B cell (primary cell): ENCODE results near the gene TFRC. TPM values are rescaled to one million over a fixed set of nuclear protein-coding genes. Genes with fewer than 3 reads are reported as not detected.

Experiments
- ATAC-seq: fragments of 200-7000 bp; cut with Tn5 transposase; one replicate; pipeline ENCODE4 v1.10.0; 2021; ENCODE audit warnings: low read depth, mild to moderate bottlenecking, moderate number of reproducible peaks, moderate library complexity
- CTCF ChIA-PET: fragments of 350-600 bp; sonication (Branson Sonifier 250); formaldehyde crosslinking; loops from one replicate; lab custom pipeline; 2021; ENCODE audit warnings: antibody characterized with exemption, inconsistent platforms; lab: Charles Lee
- POLR2A ChIA-PET: fragments of 350-600 bp; sonication (Branson Sonifier 250); formaldehyde crosslinking; loops from one replicate; lab custom pipeline; 2021; ENCODE audit warnings: antibody characterized with exemption; lab: Charles Lee
- DNase-seq: peaks from one replicate; pipeline ENCODE4 v3.0.0; 2013
- H2AFZ ChIP-seq: 2 replicates; pipeline ENCODE4 v1.6.1; 2012; ENCODE audit warnings: mild to moderate bottlenecking, low read depth, low read length; ENCODE audit not compliant: insufficient read depth, poor library complexity, severe bottlenecking
- H3K27ac ChIP-seq, 2 donors: 1 replicate in 1 of 2; 2 replicates in 1 of 2; pipeline ENCODE4 v1.5.1; 2012 to 2013; ENCODE audit warnings: low read length in 2 of 2, mild to moderate bottlenecking in 2 of 2, moderate library complexity in 1 of 2
- H3K27me3 ChIP-seq, 4 experiments: fragments of 200-600 bp in 1 of 4; sonication (generic) in 1 of 4; replicated peaks in 1 of 4; 1 replicate in 2 of 4; 2 replicates in 2 of 4; pipeline versions ENCODE4 v1.6.1 to v1.7.0; 2013 to 2016; ENCODE audit warnings: low read length in 3 of 4, mild to moderate bottlenecking in 2 of 4, mixed read lengths in 1 of 4, moderate library complexity in 1 of 4; ENCODE audit not compliant: insufficient read depth in 4 of 4, control insufficient read depth in 3 of 4; ENCODE audit errors: control extremely low read depth in 1 of 4
- H3K36me3 ChIP-seq, 2 experiments: replicated peaks in 1 of 2; 1 replicate in 1 of 2; 2 replicates in 1 of 2; pipeline versions ENCODE4 v1.6.1 to v1.7.1; 2013; ENCODE audit warnings: low read length in 1 of 2; ENCODE audit not compliant: insufficient read depth in 2 of 2, control insufficient read depth in 1 of 2; ENCODE audit errors: control extremely low read depth in 1 of 2, extremely low read depth in 1 of 2
- H3K4me1 ChIP-seq, 2 donors: fragments of 200-600 bp in 1 of 2; sonication (generic) in 1 of 2; 1 replicate in 1 of 2; 2 replicates in 1 of 2; pipeline versions ENCODE4 v1.5.1 to v1.6.1; 2013 to 2017; ENCODE audit warnings: low read length in 2 of 2; ENCODE audit not compliant: control insufficient read depth in 2 of 2, insufficient read depth in 2 of 2
- H3K4me2 ChIP-seq: replicated peaks from 2 replicates; pipeline ENCODE3; 2012; ENCODE audit warnings: mild to moderate bottlenecking, low read depth, low read length; ENCODE audit not compliant: poor library complexity, severe bottlenecking
- H3K4me3 ChIP-seq, 5 experiments: fragments of 200-600 bp in 1 of 5; sonication (generic) in 1 of 5; 1 replicate in 3 of 5; 2 replicates in 2 of 5; pipeline versions ENCODE4 v1.5.1 to v1.7.0; 2011 to 2016; ENCODE audit warnings: low read length in 4 of 5, mild to moderate bottlenecking in 4 of 5, low read depth in 2 of 5, control low read depth in 1 of 5, moderate library complexity in 1 of 5; ENCODE audit not compliant: insufficient read depth in 1 of 5; ENCODE audit errors: control extremely low read depth in 1 of 5, extremely low read depth in 1 of 5
- H3K79me2 ChIP-seq: fragments of 200-600 bp; sonication (generic); one replicate; pipeline ENCODE4 v1.6.0; 2016; ENCODE audit warnings: low read length; ENCODE audit not compliant: control insufficient read depth, insufficient read depth
- H3K9ac ChIP-seq: fragments of 200-600 bp; sonication (generic); 2 replicates; pipeline ENCODE4 v1.6.1; 2017; ENCODE audit warnings: mild to moderate bottlenecking, low read length, moderate library complexity
- H3K9me3 ChIP-seq, 3 donors: one replicate each; pipeline versions ENCODE4 v1.6.1 to v1.7.1; 2013; ENCODE audit warnings: low read length in 2 of 3; ENCODE audit not compliant: control insufficient read depth in 2 of 3, insufficient read depth in 1 of 3; ENCODE audit errors: control extremely low read depth in 1 of 3
- H4K20me1 ChIP-seq: 2 replicates; pipeline ENCODE4 v1.6.0; 2012; ENCODE audit warnings: mild to moderate bottlenecking, low read length; ENCODE audit not compliant: insufficient read depth, control insufficient read depth, poor library complexity, severe bottlenecking
- H3K27ac Mint-ChIP-seq: one replicate; pipeline ENCODE4 v1.8.0; 2021; ENCODE audit warnings: mixed read lengths
- H3K27me3 Mint-ChIP-seq: one replicate; pipeline ENCODE4 v1.8.0; 2021; ENCODE audit warnings: mixed read lengths
- H3K4me1 Mint-ChIP-seq: one replicate; pipeline ENCODE4 v1.8.0; 2021; ENCODE audit warnings: mixed read lengths
- H3K4me3 Mint-ChIP-seq: one replicate; pipeline ENCODE4 v1.8.0; 2021; ENCODE audit warnings: mixed read lengths
- H3K9me3 Mint-ChIP-seq: one replicate; pipeline ENCODE4 v1.8.0; 2022; ENCODE audit warnings: mixed read lengths; ENCODE audit not compliant: insufficient read depth
- CTCF ChIP-seq: fragments of 200-600 bp; IDR thresholded peaks from one replicate; pipeline ENCODE4 v1.8.0; 2022; ENCODE audit warnings: antibody characterized with exemption, mild to moderate bottlenecking
- EZH2 ChIP-seq: IDR thresholded peaks from 2 replicates; pipeline ENCODE4 v1.6.1; 2012; ENCODE audit warnings: borderline replicate concordance, low read depth, mild to moderate bottlenecking, moderate library complexity, low read length; ENCODE audit not compliant: insufficient read depth, poor library complexity, severe bottlenecking
- WGBS: methylation state at CpG from one replicate; pipeline ENCODE4 v1.1.5; 2013; ENCODE audit warnings: missing lambda C conversion rate; ENCODE audit not compliant: insufficient coverage; 5-methylcytosine and 5-hydroxymethylcytosine counted together
- intact Hi-C: fragments of 100-400 bp; cut with micrococcal nuclease; formaldehyde crosslinking; loops from one replicate; pipeline ENCODE4 v1.10.0; 2022
- polyA plus RNA-seq: library from polyadenylated mRNA; depleted of rRNA; stranded (reverse); fragments of >200 nt; gene quantifications from 2 replicates; pipeline ENCODE4 v1.2.3, GENCODE V29; 2012
- total RNA-seq, 2 donors: library from RNA; stranded (reverse); fragments of 120-200 nt in 1 of 2; gene quantifications; 1 replicate in 1 of 2; 2 replicates in 1 of 2; pipeline versions ENCODE4 v1.2.3 to v1.2.4, GENCODE V29; 2013 to 2022

TFRC gene
- total and polyA plus RNA-seq, 2 donors (not counting 1 experiment from before 2014, with no cell fraction given), result 41.7 to 104 TPM

GRCh38 chr3:196122021-196122687 is 40.3 kb upstream of the TFRC start:
- Mint-ChIP-seq H3K9me3 (no peaks in the 10 kb centered on the region), H3K4me1 (peaks cover 48% of the 10 kb centered on the region), H3K27me3 (no peaks in the 10 kb centered on the region), H3K4me3 (no peak overlapping the region), H3K27ac (no peak overlapping the region)
- Histone ChIP-seq H3K36me3 (no peaks in the 10 kb centered on the region), H3K9me3 (no peaks in the 10 kb centered on the region), H3K9ac (no peak overlapping the region), H3K27ac (no peak overlapping the region), H4K20me1 (no peaks in the 10 kb centered on the region), H3K4me1 (peaks cover 39 to 49% of the 10 kb centered on the region in 2 donors), H3K4me2 (no peak overlapping the region), H3K27me3 (no peaks in the 10 kb centered on the region), H3K79me2 (no peaks in the 10 kb centered on the region), H3K4me3 (no peak overlapping the region), H2AFZ (peak overlapping the region; percentile 26)
- intact Hi-C loops, result loop anchor here (1.0 kb wide), 1 partner anchor 23 kb away; no protein-coding TSS in a partner anchor
- 36% methylated on average over 11 of the region's 16 CpGs for WGBS
- DNase-seq (no peak), ATAC-seq (no peak)
- CTCF ChIA-PET, result no interaction called here
- no peak for TF ChIP-seq CTCF
- TF ChIP-seq EZH2, result no peak
- POLR2A ChIA-PET, result no interaction called here

GRCh38 chr3:196121066-196121465 is 39.2 kb upstream of the TFRC start:
- ChIA-PET POLR2A (no interaction called here), CTCF (interaction anchor here (0.7 to 1.0 kb wide), 2 partner anchors 39 to 76 kb away, joined by 3 to 6 read pairs; no protein-coding TSS in a partner anchor)
- Histone ChIP-seq H3K79me2 (no peaks in the 10 kb centered on the region), H3K27ac (no peak overlapping the region), H3K4me2 (peak overlapping the region; percentile 43), H3K36me3 (no peaks in the 10 kb centered on the region), H3K4me1 (peaks cover 50 to 56% of the 10 kb centered on the region in 2 donors), H4K20me1 (no peaks in the 10 kb centered on the region), H3K4me3 (no peak overlapping the region), H3K9me3 (no peaks in the 10 kb centered on the region), H3K27me3 (no peaks in the 10 kb centered on the region), H3K9ac (no peak overlapping the region), H2AFZ (no peak overlapping the region)
- H3K27me3 Mint-ChIP-seq, result no peaks in the 10 kb centered on the region
- peaks cover 45% of the 10 kb centered on the region for H3K4me1 Mint-ChIP-seq
- DNase-seq, result no peak
- no peak overlapping the region for H3K27ac Mint-ChIP-seq
- intact Hi-C loops, result no loop called here
- H3K9me3 Mint-ChIP-seq, result no peaks in the 10 kb centered on the region
- ATAC-seq, result no peak
- TF ChIP-seq CTCF (no peak), EZH2 (no peak)
- no peak overlapping the region for H3K4me3 Mint-ChIP-seq
- WGBS, result 93% methylated on average over 5 of the region's 11 CpGs
